ENCODE results near the gene ROR1.

ROR1 gene

GRCh38 chr1:64000021-64000420 is 226.2 kb downstream of the ROR1 start (continued):
- TF ChIP-seq GLI2 (tag by site-specific recombination; IDR thresholded peaks at IDR 0.05; ENCODE audit: borderline replicate concordance, low read depth) (no peak), YY2 (tag by site-specific recombination; IDR thresholded peaks at IDR 0.05) (no peak), ZNF26 (tag by site-specific recombination; IDR thresholded peaks at IDR 0.05) (no peak), ZNF280D (tag by site-specific recombination; IDR thresholded peaks at IDR 0.05) (no peak), ZNF791 (tag by site-specific recombination; IDR thresholded peaks at IDR 0.05) (no peak), ZNF513 (tag by site-specific recombination; IDR thresholded peaks at IDR 0.05) (no peak), ZNF843 (tag by site-specific recombination; IDR thresholded peaks at IDR 0.05) (no peak), ZNF645 (tag by site-specific recombination; IDR thresholded peaks at IDR 0.05) (no peak), ZNF585B (tag by site-specific recombination; IDR thresholded peaks at IDR 0.05) (no peak), FEZF1 (tag by site-specific recombination; IDR thresholded peaks at IDR 0.05) (0 out of 2 replicates have a peak, but pooled peaks have one; percentile 34), GFI1B (tag by site-specific recombination; IDR thresholded peaks at IDR 0.05) (no peak), RBAK (tag by site-specific recombination; IDR thresholded peaks at IDR 0.05) (no peak), HOXA7 (CRISPR knock-in tag; IDR thresholded peaks at IDR 0.05; ENCODE audit: borderline replicate concordance) (no peak), ZSCAN23 (tag by site-specific recombination; IDR thresholded peaks at IDR 0.05) (no peak), PRDM6 (tag by site-specific recombination; IDR thresholded peaks at IDR 0.05) (peak; percentile 64), YY1 (tag by site-specific recombination; IDR thresholded peaks at IDR 0.05) (no peak), HOXD13 (CRISPR knock-in tag; IDR thresholded peaks at IDR 0.05; ENCODE audit: borderline replicate concordance) (no peak), ZBTB10 (tag by site-specific recombination; IDR thresholded peaks at IDR 0.05) (no peak), ZNF558 (tag by site-specific recombination; IDR thresholded peaks at IDR 0.05) (no peak), ZNF624 (tag by site-specific recombination; IDR thresholded peaks at IDR 0.05) (no peak), ZNF544 (tag by site-specific recombination; IDR thresholded peaks at IDR 0.05) (no peak), ZNF37A (tag by site-specific recombination; IDR thresholded peaks at IDR 0.05) (no peak), KLF17 (tag by site-specific recombination; IDR thresholded peaks at IDR 0.05) (no peak), ZNF768 (tag by site-specific recombination; IDR thresholded peaks at IDR 0.05) (no peak), ZNF664 (tag by site-specific recombination; IDR thresholded peaks at IDR 0.05) (no peak), KLF16 (tag by site-specific recombination; IDR thresholded peaks at IDR 0.05) (no peak), ZNF248 (tag by site-specific recombination; IDR thresholded peaks at IDR 0.05) (no peak), WT1 (tag by site-specific recombination; IDR thresholded peaks at IDR 0.05) (no peak), BCL11B (tag by site-specific recombination; IDR thresholded peaks at IDR 0.05; ENCODE audit: low read depth) (no peak), ZNF830 (tag by site-specific recombination; IDR thresholded peaks at IDR 0.05; ENCODE audit: low read depth) (no peak)

Data from HEK293 (cell line).